GM19372 (cell line): ENCODE results near the gene FBXW8.
"Not testable (repeated sequence)": the region's sequence is repeated elsewhere in the genome, so short reads cannot be mapped to it uniquely, and the experiment has no call there.

Experiments used
- ATAC-seq: cut with Tn5 transposase; IDR thresholded peaks from one replicate; pipeline ENCODE4 v1.9.1; 2021; ENCODE audit warnings: mild to moderate bottlenecking, low read depth, moderate library complexity; ENCODE audit not compliant: unreplicated experiment

Gene FBXW8

GRCh38 chr12:117046861-117047530 lies 136.2 kb downstream of the FBXW8 start:
- ATAC-seq: no peak

DNA sequence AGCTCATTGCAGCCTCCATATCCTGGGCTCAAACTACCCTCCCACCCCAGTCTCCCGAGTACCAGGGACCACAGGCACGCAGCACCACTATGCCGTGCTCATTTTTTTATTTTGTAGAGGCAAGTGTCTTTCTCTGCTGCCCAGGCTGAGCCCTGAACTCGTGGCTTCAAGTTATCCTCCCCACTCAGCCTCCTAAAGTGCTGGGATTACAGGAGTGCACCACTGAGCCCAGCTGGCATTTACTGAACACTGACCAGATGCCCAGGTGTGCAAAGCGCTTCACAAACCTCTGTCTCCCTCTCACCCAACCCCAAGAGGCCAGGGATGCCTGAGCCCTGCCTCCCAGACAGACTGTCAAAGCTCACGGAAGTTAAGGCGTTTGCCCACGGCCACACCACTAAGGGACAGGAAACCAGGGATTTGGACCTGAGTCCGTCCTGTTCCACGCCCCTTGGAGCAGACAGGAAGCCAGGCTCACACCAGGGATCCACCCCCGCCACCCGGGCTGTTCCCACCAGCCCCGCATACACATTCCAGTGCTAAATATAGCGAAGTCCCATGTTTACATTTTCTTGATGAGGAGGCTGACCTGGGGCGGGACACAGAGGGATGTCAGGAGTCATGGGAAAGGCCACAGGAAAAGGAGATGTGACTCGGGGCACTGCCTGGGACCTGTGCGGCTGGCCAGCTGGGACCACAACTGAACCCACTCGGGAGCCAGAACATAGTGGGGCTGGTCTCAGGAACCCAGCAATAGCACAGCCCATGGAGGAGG lies 137.2 kb downstream of the FBXW8 start:
- ATAC-seq: no peak

GRCh38 chr12:117048585-117048904 lies 137.8 kb downstream of the FBXW8 start:
- no peak for ATAC-seq

DNA sequence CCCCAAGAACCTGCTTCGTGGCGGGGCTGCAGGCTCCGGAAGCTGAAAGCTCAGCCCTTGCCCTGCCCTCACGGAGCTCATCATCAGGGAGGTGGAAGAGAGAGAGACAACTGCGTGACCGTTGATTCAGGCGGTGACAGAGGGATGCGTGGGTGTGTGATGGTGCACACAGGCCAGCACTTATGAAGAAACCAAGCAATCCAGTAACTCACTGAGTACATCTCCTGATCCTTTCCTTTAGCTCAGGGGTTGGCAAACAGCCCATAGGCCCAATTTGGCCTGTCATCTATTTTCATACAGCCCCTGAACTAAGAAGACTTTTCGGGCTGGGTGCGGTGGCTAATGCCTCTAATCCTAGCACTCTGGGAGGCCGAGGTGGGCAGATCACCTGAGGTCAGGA lies 138.5 kb downstream of the FBXW8 start:
- no peak for ATAC-seq

- ATAC-seq: no peak
Measured at GRCh38 chr12:117050060-117050459, 139.3 kb downstream of the FBXW8 start.

DNA sequence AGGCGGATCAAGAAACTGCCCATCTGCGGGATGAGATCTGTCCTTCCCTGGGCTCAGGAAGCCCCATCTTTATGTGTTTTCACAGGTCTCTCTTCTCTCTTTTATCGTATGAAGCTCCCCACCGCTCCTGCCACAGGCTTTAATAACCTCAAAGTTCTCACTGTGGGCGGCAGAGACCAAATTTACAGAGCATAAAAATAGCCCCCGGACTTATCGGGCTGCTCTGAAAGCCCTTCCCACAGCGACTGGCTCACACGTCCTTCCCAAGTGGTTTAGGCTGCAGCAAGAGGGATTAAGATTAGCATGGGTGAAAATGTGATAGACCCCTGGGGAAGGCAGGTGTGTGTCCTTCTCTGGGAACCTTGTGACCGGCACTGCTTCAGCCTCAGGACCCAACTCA lies 140.6 kb downstream of the FBXW8 start:
- no peak for ATAC-seq

DNA sequence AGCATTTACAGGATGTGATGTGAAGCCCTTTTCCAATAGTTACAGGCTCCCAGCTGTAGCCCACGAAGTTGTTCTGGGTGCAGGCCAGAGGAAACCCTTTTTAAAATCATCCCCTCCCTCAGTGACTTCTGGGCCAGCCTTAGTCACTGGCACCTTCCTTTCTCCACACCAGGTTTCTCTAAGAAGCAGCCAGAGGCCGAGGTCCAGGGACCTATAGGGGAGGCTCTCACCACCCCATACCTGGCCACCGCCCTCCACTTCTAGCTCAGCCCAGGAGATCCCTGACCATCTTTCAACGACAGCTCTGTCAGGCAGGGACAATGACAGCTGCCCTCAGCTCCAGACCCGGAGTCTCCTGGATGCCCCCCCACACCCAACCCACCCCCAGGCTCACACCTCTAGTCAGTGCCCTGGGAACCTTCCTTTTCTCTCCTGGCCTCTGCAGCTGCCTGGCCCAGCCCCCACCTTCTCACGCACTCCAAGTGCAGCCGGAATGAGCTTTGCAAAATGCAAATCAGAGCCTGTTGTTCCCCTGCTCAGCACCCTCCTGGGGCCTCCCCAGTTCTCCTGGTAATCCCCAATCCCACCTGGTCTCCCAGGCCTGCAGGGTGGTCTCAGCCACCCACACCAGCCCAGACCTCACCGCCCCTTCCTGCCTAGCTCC lies 141.8 kb downstream of the FBXW8 start:
- no peak for ATAC-seq

DNA sequence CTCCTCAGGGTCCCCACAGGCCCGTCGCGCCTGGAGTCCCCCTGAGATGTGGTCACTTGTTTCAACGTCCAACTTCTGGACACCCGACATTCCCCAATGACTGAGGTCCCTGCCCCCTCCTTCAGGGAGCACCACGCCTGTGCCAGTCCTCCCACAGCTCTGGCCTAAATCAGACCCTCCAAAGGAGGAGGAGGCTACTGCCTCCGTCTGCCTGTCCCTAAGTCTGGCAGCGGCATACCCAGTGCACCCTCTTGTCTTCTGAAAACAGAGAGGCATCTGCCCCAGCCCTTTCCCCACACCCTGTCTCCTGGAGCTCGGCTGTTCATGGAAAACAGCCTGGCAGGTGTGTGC lies 142.3 kb downstream of the FBXW8 start:
- ATAC-seq: no peak

DNA sequence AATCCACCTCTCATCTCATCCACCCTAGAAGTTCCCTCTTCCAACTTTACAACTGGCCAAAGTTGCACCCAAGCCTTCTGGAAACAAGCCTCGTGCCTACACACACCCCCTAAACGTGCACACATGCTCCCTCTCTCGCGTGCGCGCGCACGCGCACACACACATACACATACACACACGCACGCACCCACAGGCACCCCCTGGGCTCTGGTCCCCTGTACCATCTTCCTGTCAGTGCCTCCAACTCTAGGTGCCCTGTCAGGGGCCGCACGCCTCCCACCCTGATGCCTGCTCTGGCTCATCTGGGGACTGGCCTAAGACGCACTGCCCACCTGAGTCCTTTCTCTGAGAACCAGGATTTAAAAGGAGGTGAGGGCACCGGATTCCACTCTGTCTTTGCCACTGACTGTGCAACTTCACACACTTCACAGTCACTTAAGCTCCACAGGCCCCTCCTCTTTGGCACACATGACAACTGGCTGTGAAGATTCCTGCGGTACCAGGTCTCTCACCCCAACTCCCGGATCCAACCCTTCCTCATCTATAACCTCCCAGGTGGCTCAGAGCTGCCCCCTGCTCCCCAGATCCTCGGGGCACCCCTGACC lies 142.9 kb downstream of the FBXW8 start:
- no peak for ATAC-seq

DNA sequence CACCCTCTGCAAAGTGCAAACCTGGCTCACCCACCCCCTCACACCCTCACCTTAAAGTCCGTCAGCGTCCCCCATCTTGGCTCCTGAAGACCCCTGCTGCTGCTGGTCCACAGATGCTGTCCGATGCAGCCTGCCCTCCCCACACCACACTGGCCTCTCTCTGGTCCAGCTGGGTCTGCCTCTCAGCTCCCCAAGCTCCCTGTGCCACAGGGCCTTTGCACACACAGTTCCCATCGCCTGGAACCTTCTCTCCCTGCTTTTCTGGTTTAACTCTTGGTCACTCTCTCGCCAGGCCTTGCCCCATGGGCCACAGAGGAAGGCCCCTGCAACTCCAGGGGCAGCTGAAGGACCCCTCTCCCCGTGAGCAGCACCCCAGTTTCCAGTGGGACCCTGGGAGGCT lies 143.5 kb downstream of the FBXW8 start:
- ATAC-seq: no peak

DNA sequence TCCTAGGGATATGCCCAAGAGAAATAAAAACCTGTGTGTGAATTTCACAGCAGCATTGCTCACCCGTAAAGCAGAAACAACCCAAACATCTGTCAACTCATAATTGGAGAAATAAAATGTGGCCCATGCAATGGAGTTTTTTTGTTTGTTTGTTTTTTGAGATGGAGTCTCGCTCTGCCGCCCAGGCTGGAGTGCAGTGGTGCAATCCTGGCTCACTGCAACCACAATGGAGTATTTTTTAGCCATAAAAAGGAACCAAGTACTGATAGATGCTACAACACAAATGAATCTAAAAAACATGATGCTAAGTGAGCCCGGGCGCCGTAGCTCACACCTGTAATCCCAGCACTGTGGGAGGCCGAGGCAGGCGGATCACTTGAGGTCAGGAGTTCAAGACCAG lies 146.9 kb downstream of the FBXW8 start:
- ATAC-seq: not testable (repeated sequence)

DNA sequence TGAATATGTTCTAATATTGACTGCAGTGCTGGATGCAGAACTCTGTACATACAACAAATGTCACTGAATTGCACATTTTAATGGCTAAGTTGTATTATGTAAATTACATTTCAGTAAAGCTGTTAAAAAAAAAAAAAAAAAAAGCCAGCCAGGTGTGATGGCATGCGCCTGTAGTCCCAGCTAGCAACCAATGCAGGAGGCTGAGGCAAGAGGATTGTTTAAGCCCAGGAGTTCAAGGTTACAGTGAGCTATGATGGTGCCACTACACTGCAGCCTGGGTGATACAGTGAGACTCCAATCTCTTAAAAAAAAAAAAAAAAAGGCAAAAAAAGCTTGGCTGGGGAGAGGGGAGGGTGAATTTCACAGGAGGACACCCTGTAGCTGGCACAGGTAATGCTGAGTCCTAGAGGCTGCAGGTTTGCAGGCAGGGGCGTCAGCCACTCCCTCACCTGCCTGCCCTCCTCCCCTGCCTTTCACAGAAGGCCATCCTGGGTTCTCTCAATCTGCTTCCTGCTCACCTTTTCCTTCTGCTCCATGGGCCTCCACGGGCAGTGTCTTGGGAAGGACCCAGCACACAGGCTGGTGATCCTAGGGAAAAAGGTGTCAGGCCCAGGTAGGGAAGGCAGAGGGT lies 147.8 kb downstream of the FBXW8 start:
- no peak for ATAC-seq

DNA sequence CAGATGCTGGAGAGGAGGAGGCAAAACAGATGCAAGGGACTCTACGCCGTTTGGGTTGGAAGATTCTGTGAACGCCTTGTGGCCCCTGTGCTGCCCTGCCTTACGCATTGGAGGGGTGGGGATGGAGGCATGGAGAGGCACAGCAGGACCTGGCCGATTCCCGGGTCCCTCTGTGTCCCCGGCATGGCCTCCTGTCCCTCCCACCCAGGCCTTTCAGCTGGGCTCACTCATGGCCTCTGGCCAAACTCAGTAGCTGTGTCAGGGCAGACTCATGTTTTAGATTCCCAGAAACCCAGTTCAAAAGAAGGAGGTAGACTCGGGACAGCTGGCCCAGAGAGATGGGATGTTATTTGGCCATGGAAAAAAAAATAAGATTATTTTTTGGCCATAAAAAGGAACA lies 148.4 kb downstream of the FBXW8 start:
- no peak for ATAC-seq

- ATAC-seq: no peak
Measured at GRCh38 chr12:117060246-117060928, 149.6 kb downstream of the FBXW8 start.

DNA sequence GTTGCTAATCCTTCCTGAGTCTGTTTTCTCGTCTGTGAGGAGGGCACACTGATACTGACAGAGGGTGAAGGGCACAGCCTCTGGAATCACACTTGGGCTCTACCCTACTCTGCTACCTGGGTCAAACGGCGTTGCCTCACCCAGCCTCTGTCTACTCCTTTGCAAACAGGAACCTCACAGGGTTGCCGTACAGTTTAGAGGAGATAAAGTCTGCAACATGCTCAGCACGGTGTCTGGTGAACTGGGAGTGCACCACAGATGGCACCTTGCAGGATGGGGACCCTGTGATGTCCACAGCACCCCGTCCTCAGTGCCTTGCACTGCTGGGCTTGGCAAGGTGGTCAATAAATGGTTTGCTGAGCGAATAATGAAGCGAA lies 150.2 kb downstream of the FBXW8 start:
- no peak for ATAC-seq

DNA sequence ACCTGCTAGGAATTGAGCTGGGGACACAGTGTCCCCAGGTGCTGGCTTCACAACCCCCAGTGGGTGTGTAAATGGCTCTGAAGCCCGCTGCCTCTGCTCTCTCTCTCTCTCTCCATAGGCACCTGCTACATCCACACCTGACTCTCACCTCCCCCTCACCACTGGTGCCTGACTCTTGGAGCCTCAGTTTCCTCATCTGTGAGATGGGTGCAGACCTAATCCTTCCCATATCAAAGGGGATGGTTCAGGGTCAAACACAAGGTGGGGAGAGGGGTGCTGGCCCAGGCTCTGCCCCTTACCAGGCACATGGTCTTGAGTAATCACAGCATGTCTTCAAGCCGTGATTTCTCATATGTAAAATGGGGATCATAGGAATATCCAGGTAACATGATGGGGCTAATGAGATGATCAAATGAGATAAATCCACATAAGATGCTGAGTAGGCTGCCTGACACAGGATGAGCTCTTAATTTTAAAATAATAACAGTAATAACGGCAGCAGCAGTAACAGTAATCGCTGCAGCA lies 150.9 kb downstream of the FBXW8 start:
- ATAC-seq: no peak

GRCh38 chr12:117063162-117063911 lies 152.6 kb downstream of the FBXW8 start:
- peak; percentile 58 for ATAC-seq

- ATAC-seq: no peak
Measured at GRCh38 chr12:117064049-117064448, 153.3 kb downstream of the FBXW8 start.

DNA sequence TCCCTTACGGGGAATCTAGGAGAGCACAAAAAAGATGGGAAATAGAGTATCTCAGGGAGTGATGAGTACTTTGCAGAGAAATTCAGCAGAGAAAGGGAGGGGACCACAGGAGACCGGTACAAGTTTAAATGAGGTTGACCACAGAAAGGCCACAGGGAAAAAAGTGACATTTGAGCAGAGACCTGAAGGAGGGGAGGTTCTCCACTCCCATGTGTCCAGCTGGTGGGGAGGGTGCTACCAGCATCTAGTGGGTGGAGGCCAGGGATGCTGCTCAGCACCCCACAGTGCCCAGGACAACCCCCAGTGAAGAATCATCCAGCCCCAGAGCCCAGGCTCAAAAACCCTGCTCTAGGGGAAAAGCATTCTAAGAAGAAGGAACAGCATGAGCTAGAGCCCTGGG lies 153.8 kb downstream of the FBXW8 start:
- ATAC-seq: no peak

DNA sequence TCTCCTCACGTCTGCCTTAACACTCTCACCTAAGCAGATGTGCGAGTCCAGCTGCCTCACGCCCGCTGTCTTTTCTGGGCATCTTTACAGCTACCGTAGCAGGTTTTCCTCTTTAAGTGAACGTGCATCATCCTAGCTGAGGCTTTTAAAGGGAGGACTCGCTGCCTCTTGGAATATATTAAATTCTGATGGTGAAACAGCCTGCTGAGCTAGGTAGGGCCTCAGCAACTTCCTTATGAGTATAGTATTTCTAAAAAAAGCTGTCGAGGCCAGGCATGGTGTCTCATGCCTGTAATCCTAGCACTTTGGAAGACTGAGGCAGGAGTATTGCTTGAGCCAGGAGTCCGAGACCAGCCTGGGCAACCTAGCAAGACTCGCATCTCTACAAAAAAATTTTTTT lies 156.3 kb downstream of the FBXW8 start:
- no peak for ATAC-seq
